Measurements from ENCODE around the gene AHCTF1. TPM values are rescaled to one million over a fixed set of nuclear protein-coding genes. Genes with fewer than 3 reads are reported as not detected.

Gene AHCTF1
- total and polyA plus RNA-seq, 7 experiments from 2014 or later, result 19.0 to 66.5 (median 53.6) TPM

- H3K9me3 ChIP-seq (ENCODE audit: control insufficient read depth in 2 of 3, low read length in 3 of 3), result no peaks in the 10 kb centered on the region
- no peak overlapping the region for H3K4me3 Mint-ChIP-seq
- H3K4me3 ChIP-seq (ENCODE audit: low read length), result no peak overlapping the region
- no peak for ATAC-seq
- no peaks in the 10 kb centered on the region for H3K27me3 ChIP-seq (ENCODE audit: control insufficient read depth in 2 of 2, insufficient read depth in 2 of 2, low read length in 2 of 2)
- H3K27ac ChIP-seq (ENCODE audit: low read depth, low read length), result no peak overlapping the region
- H3K27ac Mint-ChIP-seq, result no peak overlapping the region
- H3K9me3 Mint-ChIP-seq, result peaks cover 0 to 10% (median 0%) of the 10 kb centered on the region in 11 donors
- H3K4me1 Mint-ChIP-seq, result no peaks in the 10 kb centered on the region
- intact Hi-C loops (cut with micrococcal nuclease), result no loop called here
- no peaks in the 10 kb centered on the region for H3K36me3 ChIP-seq (ENCODE audit: control insufficient read depth in 2 of 3, insufficient read depth in 3 of 3, low read length in 3 of 3)
- H3K36me3 Mint-ChIP-seq, result no peaks in the 10 kb centered on the region
- H3K27me3 Mint-ChIP-seq, result peaks cover 0 to 5% (median 3%) of the 10 kb centered on the region in 5 donors
- DNase-seq, result no peak
- H3K4me1 ChIP-seq (ENCODE audit: control insufficient read depth in 2 of 2, insufficient read depth in 2 of 2, low read length in 2 of 2), result no peaks in the 10 kb centered on the region
- ChIA-PET CTCF (no interaction called here), POLR2A (no interaction called here)
Observed at GRCh38 chr1:246803883-246804282, 127.9 kb downstream of the AHCTF1 start.

DNA sequence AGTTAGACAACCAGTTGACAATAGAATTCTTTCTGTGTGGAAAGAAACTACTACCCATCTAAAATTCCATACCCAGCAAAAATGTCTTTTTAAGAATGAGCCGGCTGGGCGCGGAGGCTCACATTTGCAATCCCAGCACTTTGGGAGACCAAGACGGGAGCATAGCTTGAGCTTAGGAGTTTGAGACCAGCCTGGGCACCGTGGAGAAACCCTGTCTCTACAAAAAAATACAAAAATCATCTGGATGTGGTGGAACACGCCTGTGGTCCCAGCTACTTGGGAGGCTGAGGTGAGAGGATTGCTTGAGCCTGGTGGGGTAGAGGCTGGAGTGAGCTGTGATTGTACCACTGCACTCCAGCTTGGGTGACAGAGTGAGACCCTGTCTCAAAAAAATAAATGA, 128.4 kb downstream of the AHCTF1 start:
- no peaks in the 10 kb centered on the region for H3K9me3 ChIP-seq (ENCODE audit: control insufficient read depth in 2 of 3, low read length in 3 of 3)
- no peaks in the 10 kb centered on the region for H3K4me1 ChIP-seq (ENCODE audit: control insufficient read depth in 2 of 2, insufficient read depth in 2 of 2, low read length in 2 of 2)
- no peak overlapping the region for H3K27ac Mint-ChIP-seq
- H3K4me1 Mint-ChIP-seq, result no peaks in the 10 kb centered on the region
- intact Hi-C loops (cut with micrococcal nuclease), result no loop called here
- H3K9me3 Mint-ChIP-seq, result peaks cover 0 to 10% (median 0%) of the 10 kb centered on the region in 11 donors
- H3K4me3 Mint-ChIP-seq, result no peak overlapping the region
- no peak overlapping the region for H3K27ac ChIP-seq (ENCODE audit: low read depth, low read length)
- POLR2A ChIA-PET, result no interaction called here
- no peaks in the 10 kb centered on the region for H3K36me3 ChIP-seq (ENCODE audit: control insufficient read depth in 2 of 3, insufficient read depth in 3 of 3, low read length in 3 of 3)
- no peak overlapping the region for H3K4me3 ChIP-seq (ENCODE audit: low read length)
- CTCF ChIA-PET, result no interaction called here
- ATAC-seq (no peak), DNase-seq (no peak)
- no peaks in the 10 kb centered on the region for H3K36me3 Mint-ChIP-seq
- peaks cover 0 to 5% (median 3%) of the 10 kb centered on the region in 5 donors for H3K27me3 Mint-ChIP-seq
- no peaks in the 10 kb centered on the region for H3K27me3 ChIP-seq (ENCODE audit: control insufficient read depth in 2 of 2, insufficient read depth in 2 of 2, low read length in 2 of 2)

- Mint-ChIP-seq H3K4me1 (no peaks in the 10 kb centered on the region), H3K4me3 (no peak overlapping the region), H3K36me3 (no peaks in the 10 kb centered on the region), H3K27ac (no peak overlapping the region), H3K9me3 (peaks cover 0 to 10% (median 0%) of the 10 kb centered on the region in 11 donors), H3K27me3 (peaks cover 0 to 5% (median 3%) of the 10 kb centered on the region in 5 donors)
- Histone ChIP-seq H3K4me1 (ENCODE audit: control insufficient read depth in 2 of 2, insufficient read depth in 2 of 2, low read length in 2 of 2) (no peaks in the 10 kb centered on the region), H3K9me3 (ENCODE audit: control insufficient read depth in 2 of 3, low read length in 3 of 3) (no peaks in the 10 kb centered on the region), H3K27me3 (ENCODE audit: control insufficient read depth in 2 of 2, insufficient read depth in 2 of 2, low read length in 2 of 2) (no peaks in the 10 kb centered on the region), H3K4me3 (ENCODE audit: low read length) (no peak overlapping the region), H3K27ac (ENCODE audit: low read depth, low read length) (no peak overlapping the region), H3K36me3 (ENCODE audit: control insufficient read depth in 2 of 3, insufficient read depth in 3 of 3, low read length in 3 of 3) (no peaks in the 10 kb centered on the region)
- ChIA-PET POLR2A (no interaction called here), CTCF (no interaction called here)
- DNase-seq, result no peak
- ATAC-seq, result no peak
- intact Hi-C loops (cut with micrococcal nuclease), result no loop called here
Observed at GRCh38 chr1:246801241-246802020, 130.3 kb downstream of the AHCTF1 start.

DNA sequence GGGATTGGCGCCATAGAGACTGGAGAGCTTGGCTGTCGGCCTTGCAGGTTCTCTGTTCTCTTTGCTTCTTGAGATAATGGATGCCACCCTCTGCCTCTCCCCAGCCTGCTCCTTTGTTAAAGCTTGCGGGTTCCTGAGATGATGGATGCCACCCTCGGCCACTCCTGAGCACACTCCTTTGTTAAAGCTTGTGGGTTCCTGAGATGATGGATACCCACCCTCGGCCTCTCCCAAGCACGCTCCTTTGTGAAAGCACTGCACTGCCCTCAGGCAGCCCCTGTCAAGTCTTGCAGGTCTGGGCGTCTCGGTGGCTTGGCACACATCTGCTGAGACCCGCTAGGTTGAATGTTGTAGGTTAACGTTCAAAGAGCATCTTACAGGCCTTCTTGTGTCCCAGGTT, 131.0 kb downstream of the AHCTF1 start:
- H3K27me3 ChIP-seq (ENCODE audit: control insufficient read depth in 2 of 2, insufficient read depth in 2 of 2, low read length in 2 of 2), result no peaks in the 10 kb centered on the region
- Mint-ChIP-seq H3K27me3 (peaks cover 0 to 4% (median 2%) of the 10 kb centered on the region in 5 donors), H3K4me1 (no peaks in the 10 kb centered on the region), H3K9me3 (peaks cover 0 to 10% (median 0%) of the 10 kb centered on the region in 11 donors), H3K36me3 (no peaks in the 10 kb centered on the region), H3K27ac (no peak overlapping the region), H3K4me3 (no peak overlapping the region)
- intact Hi-C loops (cut with micrococcal nuclease), result no loop called here
- H3K9me3 ChIP-seq (ENCODE audit: control insufficient read depth in 2 of 3, low read length in 3 of 3), result no peaks in the 10 kb centered on the region
- ChIA-PET POLR2A (no interaction called here), CTCF (no interaction called here)
- no peak overlapping the region for H3K4me3 ChIP-seq (ENCODE audit: low read length)
- no peak overlapping the region for H3K27ac ChIP-seq (ENCODE audit: low read depth, low read length)
- DNase-seq (no peak), ATAC-seq (no peak)
- H3K36me3 ChIP-seq (ENCODE audit: control insufficient read depth in 2 of 3, insufficient read depth in 3 of 3, low read length in 3 of 3), result no peaks in the 10 kb centered on the region
- H3K4me1 ChIP-seq (ENCODE audit: control insufficient read depth in 2 of 2, insufficient read depth in 2 of 2, low read length in 2 of 2), result no peaks in the 10 kb centered on the region

- ATAC-seq (no peak), DNase-seq (no peak)
- no peak overlapping the region for H3K4me3 ChIP-seq (ENCODE audit: low read length)
- CTCF ChIA-PET, result no interaction called here
- no peaks in the 10 kb centered on the region for H3K4me1 Mint-ChIP-seq
- H3K36me3 ChIP-seq (ENCODE audit: control insufficient read depth in 2 of 3, insufficient read depth in 3 of 3, low read length in 3 of 3), result no peaks in the 10 kb centered on the region
- H3K36me3 Mint-ChIP-seq, result no peaks in the 10 kb centered on the region
- peaks cover 0 to 10% (median 0%) of the 10 kb centered on the region in 11 donors for H3K9me3 Mint-ChIP-seq
- H3K27me3 Mint-ChIP-seq, result peaks cover 0 to 4% (median 0%) of the 10 kb centered on the region in 5 donors
- no peaks in the 10 kb centered on the region for H3K4me1 ChIP-seq (ENCODE audit: control insufficient read depth in 2 of 2, insufficient read depth in 2 of 2, low read length in 2 of 2)
- intact Hi-C loops (cut with micrococcal nuclease), result no loop called here
- H3K9me3 ChIP-seq (ENCODE audit: control insufficient read depth in 2 of 3, low read length in 3 of 3), result no peaks in the 10 kb centered on the region
- H3K27ac ChIP-seq (ENCODE audit: low read depth, low read length), result no peak overlapping the region
- POLR2A ChIA-PET, result no interaction called here
- no peak overlapping the region for H3K27ac Mint-ChIP-seq
- no peak overlapping the region for H3K4me3 Mint-ChIP-seq
- H3K27me3 ChIP-seq (ENCODE audit: control insufficient read depth in 2 of 2, insufficient read depth in 2 of 2, low read length in 2 of 2), result no peaks in the 10 kb centered on the region
Observed at GRCh38 chr1:246800356-246800755, 131.4 kb downstream of the AHCTF1 start.

- Mint-ChIP-seq H3K27me3 (peaks cover 0 to 4% (median 0%) of the 10 kb centered on the region in 5 donors), H3K27ac (no peak overlapping the region), H3K9me3 (peaks cover 0 to 10% (median 0%) of the 10 kb centered on the region in 11 donors), H3K4me1 (no peaks in the 10 kb centered on the region), H3K36me3 (no peaks in the 10 kb centered on the region), H3K4me3 (no peak overlapping the region)
- no peaks in the 10 kb centered on the region for H3K27me3 ChIP-seq (ENCODE audit: control insufficient read depth in 2 of 2, insufficient read depth in 2 of 2, low read length in 2 of 2)
- ChIA-PET CTCF (no interaction called here), POLR2A (no interaction called here)
- no peaks in the 10 kb centered on the region for H3K36me3 ChIP-seq (ENCODE audit: control insufficient read depth in 2 of 3, insufficient read depth in 3 of 3, low read length in 3 of 3)
- H3K4me1 ChIP-seq (ENCODE audit: control insufficient read depth in 2 of 2, insufficient read depth in 2 of 2, low read length in 2 of 2), result no peaks in the 10 kb centered on the region
- no peak overlapping the region for H3K4me3 ChIP-seq (ENCODE audit: low read length)
- DNase-seq, result no peak
- ATAC-seq, result no peak
- no peaks in the 10 kb centered on the region for H3K9me3 ChIP-seq (ENCODE audit: control insufficient read depth in 2 of 3, low read length in 3 of 3)
- H3K27ac ChIP-seq (ENCODE audit: low read depth, low read length), result no peak overlapping the region
- intact Hi-C loops (cut with micrococcal nuclease), result no loop called here
Observed at GRCh38 chr1:246798606-246799496, 132.9 kb downstream of the AHCTF1 start.

All from naive thymus-derived CD4-positive, alpha-beta T cell (primary cell).